Limb (tissue), 2 donors: ENCODE data around the gene PLEKHH2.

Experiments used
- DNase-seq, 2 donors: peaks; one replicate each; pipeline ENCODE4 v3.0.0-alpha.2; 2016; ENCODE audit errors: extremely low spot score in 2 of 2

The PLEKHH2 gene

GRCh38 chr2:43806719-43807031 lies 169.6 kb downstream of the PLEKHH2 start:
- DNase-seq = no peak

- DNase-seq = no peak
Measured at GRCh38 chr2:43810452-43810851, 173.4 kb downstream of the PLEKHH2 start.

GRCh38 chr2:43810888-43811287 lies 173.8 kb downstream of the PLEKHH2 start:
- DNase-seq = no peak

GRCh38 chr2:43812006-43812405 lies 174.9 kb downstream of the PLEKHH2 start:
- DNase-seq = no peak

GRCh38 chr2:43812947-43813346 lies 175.9 kb downstream of the PLEKHH2 start:
- no peak for DNase-seq

- no peak for DNase-seq
Measured at GRCh38 chr2:43814711-43815110, 177.7 kb downstream of the PLEKHH2 start.
